Heart right ventricle (tissue), 16 donors: ENCODE measurements around the gene PLSCR1. TPM values are rescaled to one million over a fixed set of nuclear protein-coding genes. Genes with fewer than 3 reads are reported as not detected.

Source experiments
- ATAC-seq, 8 donors: fragments of 200-7000 bp; cut with Tn5 transposase; one replicate each; pipeline ENCODE4 v1.9.1; 2020; ENCODE audit warnings: mild to moderate bottlenecking in 8 of 8, moderate library complexity in 8 of 8, moderate number of reproducible peaks in 1 of 8
- DNase-seq, 2 donors: peaks; one replicate each; pipeline ENCODE4 v3.0.0-alpha.2; 2020
- H3K27ac ChIP-seq, 10 donors: fragments of 200-600 bp; sonication (generic) in 2 of 10; one replicate each; pipeline versions ENCODE4 v1.5.0 to v1.8.0; 2020 to 2022; ENCODE audit warnings: mild to moderate bottlenecking in 3 of 10
- H3K27me3 ChIP-seq, 7 donors: fragments of 200-600 bp; one replicate each; pipeline ENCODE4 v1.8.0; 2021 to 2022; ENCODE audit warnings: mild to moderate bottlenecking in 2 of 7
- H3K36me3 ChIP-seq, 9 donors: fragments of 200-600 bp; sonication (generic) in 1 of 9; one replicate each; pipeline versions ENCODE4 v1.5.0 to v1.8.0; 2020 to 2022; ENCODE audit warnings: mild to moderate bottlenecking in 2 of 9
- H3K4me1 ChIP-seq, 9 donors: fragments of 200-600 bp; sonication (generic) in 1 of 9; one replicate each; pipeline versions ENCODE4 v1.5.0 to v1.8.0; 2020 to 2022; ENCODE audit warnings: mild to moderate bottlenecking in 4 of 9
- H3K4me3 ChIP-seq, 10 donors: fragments of 200-600 bp; sonication (generic) in 2 of 10; one replicate each; pipeline versions ENCODE4 v1.5.0 to v1.8.0; 2020 to 2022; ENCODE audit warnings: mild to moderate bottlenecking in 7 of 10, moderate library complexity in 2 of 10
- H3K9me3 ChIP-seq, 11 donors: fragments of 200-600 bp in 10 of 11; sonication (generic) in 2 of 11; one replicate each; pipeline versions ENCODE4 v1.5.0 to v1.8.0; 2013 to 2022; ENCODE audit warnings: mild to moderate bottlenecking in 2 of 11, control low read depth in 1 of 11, moderate library complexity in 1 of 11
- WGBS, 2 donors: extraction: QIAGEN DNeasy Blood & Tissue Kit; methylation state at CpG; one replicate each; pipeline ENCODE4 v1.1.7; 2013; ENCODE audit warnings: inconsistent platforms in 1 of 2; 5-methylcytosine and 5-hydroxymethylcytosine counted together
- intact Hi-C, 10 donors: fragments of 100-400 bp; cut with DNase I; formaldehyde crosslinking; loops; one replicate each; pipeline versions ENCODE4 v1.11.1 to v1.14.2; 2022
- polyA plus RNA-seq, 2 donors: library from polyadenylated mRNA; stranded (reverse); fragments of 200-250 nt; gene quantifications; one replicate each; pipeline ENCODE4 v1.2.3, GENCODE V29; 2013
- total RNA-seq, 10 donors: library from RNA; stranded (reverse); fragmentation: NEBNext Ultra II Directional in 3 of 10; extraction: Animal tissue kit (Norgen Biotek cat#: 25700) in 3 of 10; gene quantifications; one replicate each; pipeline versions ENCODE4 v1.2.1 to v1.2.4, GENCODE V29; 2021 to 2023
- TF ChIP-seq, protein P1 (sequence below), 9 donors: fragments of 200-600 bp; sonication (generic) in 2 of 9; IDR thresholded peaks; one replicate each; pipeline versions ENCODE4 v1.5.0 to v1.8.0; 2021 to 2022; ENCODE audit warnings: antibody characterized with exemption in 9 of 9, mild to moderate bottlenecking in 5 of 9, moderate library complexity in 1 of 9
- donor health status: Arrhythmogenic right ventricular cardiomyopathy.
- donor health status: ischemic (EF 13 %, LVEDD 7.1; RV severe dilation, severe dysfunction).
- donor health status: healthy with polysubstance abuse.
- donor health status: DM: no; HTN: yes; CAD: no.
- donor health status: DM: no; HTN: no; CAD: no.
- donor health status: ischemic (EF 25% LVEDD 6.9; RV normal size, moderate dysfunction).
- donor health status: ischemic (EF 25% LVEDD 5.7; RV mildly dilated, moderate dysfunction).
- donor health status: healthy.
- donor health status: DM: yes; HTN: yes; CAD: no.
- donor health status: Ischemic cardiomyopathy.
- donor health status: ischemic (EF 35%, LVEDD 5.7; RV mildly dilated, moderate dysfunction).
- donor health status: nonischemic (EF 11% LVEDD 7.7; RV severe dilation, severe dysfunction).
- donor health status: DM: yes; HTN: yes; CAD: no.
- donor health status: PGD.
- donor health status: ischemic (EF 29% LVEDD 5.4; RV normal size, mild dysfunction).
- donor health status: nonischemic (EF 23%, LVEDD 6.1; RV moderate dilation, normal function).

PLSCR1 gene
- total and polyA plus RNA-seq, 12 donors: 11.7 to 72.6 (median 20.9) TPM

DNA sequence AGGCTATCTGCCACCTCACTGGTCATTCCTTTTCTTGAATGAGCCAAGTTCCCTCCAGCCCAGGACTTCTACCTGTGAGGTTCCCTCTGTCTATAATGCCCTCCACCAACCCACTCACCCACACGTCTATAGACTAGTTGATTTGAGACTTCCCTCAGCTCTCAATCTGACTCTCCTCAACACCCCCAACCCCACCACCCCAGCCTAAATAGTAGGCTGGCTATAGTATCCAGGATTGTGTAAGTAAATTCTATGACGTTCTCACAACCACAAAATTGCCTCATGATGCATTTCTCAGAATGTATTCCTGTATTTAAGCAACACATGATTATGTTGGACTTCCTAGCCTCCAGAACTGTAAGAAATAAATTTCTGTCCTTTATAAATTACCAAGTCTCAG, 2.2 kb downstream of the PLSCR1 start:
- Histone ChIP-seq H3K4me3 (peak overlapping the region in 9 of 10 donors; percentile 3 to 90 (median 77)), H3K9me3 (no peaks in the 10 kb centered on the region), H3K36me3 (peaks cover 0 to 26% (median 0%) of the 10 kb centered on the region in 9 donors), H3K27ac (peak overlapping the region in 7 of 10 donors; percentile 23 to 99 (median 99)), H3K4me1 (peaks cover 0 to 60% (median 40%) of the 10 kb centered on the region in 9 donors), H3K27me3 (no peaks in the 10 kb centered on the region)
- intact Hi-C loops: loop anchor here in 4 of 10 donors (2.0 to 10.0 kb wide), 4 partner anchors 35 to 377 kb away; partner anchors contain the start of genes PLOD2 (in 1 of the 4) and PLSCR2 (in 1 of the 4)
- TF ChIP-seq, protein P1, sequence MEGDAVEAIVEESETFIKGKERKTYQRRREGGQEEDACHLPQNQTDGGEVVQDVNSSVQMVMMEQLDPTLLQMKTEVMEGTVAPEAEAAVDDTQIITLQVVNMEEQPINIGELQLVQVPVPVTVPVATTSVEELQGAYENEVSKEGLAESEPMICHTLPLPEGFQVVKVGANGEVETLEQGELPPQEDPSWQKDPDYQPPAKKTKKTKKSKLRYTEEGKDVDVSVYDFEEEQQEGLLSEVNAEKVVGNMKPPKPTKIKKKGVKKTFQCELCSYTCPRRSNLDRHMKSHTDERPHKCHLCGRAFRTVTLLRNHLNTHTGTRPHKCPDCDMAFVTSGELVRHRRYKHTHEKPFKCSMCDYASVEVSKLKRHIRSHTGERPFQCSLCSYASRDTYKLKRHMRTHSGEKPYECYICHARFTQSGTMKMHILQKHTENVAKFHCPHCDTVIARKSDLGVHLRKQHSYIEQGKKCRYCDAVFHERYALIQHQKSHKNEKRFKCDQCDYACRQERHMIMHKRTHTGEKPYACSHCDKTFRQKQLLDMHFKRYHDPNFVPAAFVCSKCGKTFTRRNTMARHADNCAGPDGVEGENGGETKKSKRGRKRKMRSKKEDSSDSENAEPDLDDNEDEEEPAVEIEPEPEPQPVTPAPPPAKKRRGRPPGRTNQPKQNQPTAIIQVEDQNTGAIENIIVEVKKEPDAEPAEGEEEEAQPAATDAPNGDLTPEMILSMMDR (IDR thresholded peaks at IDR 0.05): no peak
- ATAC-seq (no peak), DNase-seq (no peak)
- 54 to 58% methylated on average over 2 of the region's 2 CpGs for WGBS, 2 donors

DNA sequence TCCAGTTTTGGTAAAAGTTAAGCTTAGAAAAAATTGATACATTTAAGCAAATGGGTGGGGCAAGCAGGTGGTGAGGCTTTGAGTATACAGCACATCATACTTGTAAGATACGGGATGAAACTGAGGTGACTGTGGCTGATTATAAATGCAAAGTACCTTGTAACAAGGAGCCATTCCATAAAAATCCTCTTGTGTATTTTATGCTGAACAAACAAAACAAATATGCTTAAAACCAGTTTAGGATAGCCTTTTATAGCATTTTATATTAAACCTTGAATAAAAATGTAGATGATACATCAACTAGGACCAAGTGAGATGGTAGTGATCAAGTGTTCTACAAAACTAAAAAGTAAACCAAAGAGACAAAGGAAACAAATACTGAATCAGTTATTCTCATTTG, 3.4 kb downstream of the PLSCR1 start:
- Histone ChIP-seq H3K27me3 (no peaks in the 10 kb centered on the region), H3K36me3 (peaks cover 0 to 30% (median 0%) of the 10 kb centered on the region in 9 donors), H3K27ac (peak overlapping the region in 6 of 10 donors; percentile 23 to 99 (median 99)), H3K4me1 (peaks cover 0 to 72% (median 51%) of the 10 kb centered on the region in 9 donors), H3K4me3 (peak overlapping the region in 5 of 10 donors; percentile 76 to 90 (median 84)), H3K9me3 (no peaks in the 10 kb centered on the region)
- DNase-seq (no peak), ATAC-seq (no peak)
- TF ChIP-seq, protein P1 (IDR thresholded peaks at IDR 0.05): no peak
- intact Hi-C loops: loop anchor here in 3 of 10 donors (5.0 to 10.0 kb wide), 3 partner anchors 34 to 376 kb away; partner anchors contain the start of genes PLOD2 (in 1 of the 3) and PLSCR2 (in 1 of the 3)
- 69 to 79% methylated on average over 1 of the region's 1 CpG for WGBS, 2 donors

DNA sequence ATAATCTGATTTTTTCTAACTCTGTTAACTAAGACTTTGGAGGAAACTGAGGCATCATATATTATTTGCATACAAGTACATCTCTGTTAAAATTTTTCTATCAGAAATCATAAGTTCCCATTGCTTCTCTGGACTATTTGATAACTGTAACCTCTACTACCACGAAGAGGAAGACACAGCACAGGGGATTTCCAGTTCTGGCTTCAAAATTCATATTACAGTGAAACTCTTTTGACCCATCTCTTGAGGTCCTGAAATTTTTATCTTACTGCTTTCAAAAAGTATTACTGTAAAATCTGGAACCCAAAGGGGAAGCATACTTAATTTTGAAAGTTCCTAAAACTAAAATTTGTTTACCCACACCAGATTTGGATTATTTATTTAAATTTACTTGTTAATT, 4.2 kb downstream of the PLSCR1 start:
- no peaks in the 10 kb centered on the region for H3K27me3 ChIP-seq
- peaks cover 0 to 73% (median 53%) of the 10 kb centered on the region in 9 donors for H3K4me1 ChIP-seq
- intact Hi-C loops: loop anchor here in 3 of 10 donors (5.0 to 10.0 kb wide), 3 partner anchors 33 to 375 kb away; partner anchors contain the start of genes PLOD2 (in 1 of the 3) and PLSCR2 (in 1 of the 3)
- DNase-seq (no peak), ATAC-seq (no peak)
- TF ChIP-seq, protein P1 (IDR thresholded peaks at IDR 0.05): no peak
- peaks cover 0 to 38% (median 0%) of the 10 kb centered on the region in 9 donors for H3K36me3 ChIP-seq
- peak overlapping the region in 7 of 10 donors; percentile 21 to 99 (median 99) for H3K27ac ChIP-seq
- no peaks in the 10 kb centered on the region for H3K9me3 ChIP-seq
- WGBS, 2 donors: 33 to 38% methylated on average over 1 of the region's 1 CpG
- H3K4me3 ChIP-seq: peak overlapping the region in 2 of 10 donors; percentile 79 to 87

DNA sequence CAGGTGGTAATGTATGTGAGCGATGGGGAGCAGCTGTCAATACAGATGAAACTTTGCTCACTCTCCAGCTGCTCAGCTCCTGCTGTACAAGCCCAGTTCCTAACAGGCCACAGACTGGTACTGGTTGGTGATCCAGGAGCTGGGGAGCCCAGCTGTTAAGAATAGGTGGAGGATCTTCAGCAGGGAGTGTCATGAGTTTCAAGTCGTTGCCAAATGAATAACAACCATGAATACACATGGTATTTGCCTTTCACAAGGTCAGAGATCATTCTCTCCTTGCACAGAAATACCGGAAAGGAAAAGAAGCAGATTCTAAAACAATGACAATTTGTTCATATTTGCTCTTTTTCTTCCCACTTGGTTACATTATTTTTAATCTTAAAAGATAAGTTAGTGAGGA, 5.1 kb downstream of the PLSCR1 start:
- Histone ChIP-seq H3K9me3 (no peaks in the 10 kb centered on the region), H3K4me3 (no peak overlapping the region), H3K27ac (peak overlapping the region in 4 of 10 donors; percentile 43 to 99 (median 98)), H3K4me1 (peaks cover 0 to 77% (median 50%) of the 10 kb centered on the region in 9 donors), H3K27me3 (no peaks in the 10 kb centered on the region), H3K36me3 (peaks cover 0 to 45% (median 0%) of the 10 kb centered on the region in 9 donors)
- no peak for ATAC-seq
- intact Hi-C loops: no loop called here
- 45 to 54% methylated on average over 3 of the region's 3 CpGs for WGBS, 2 donors
- DNase-seq: no peak
- TF ChIP-seq, protein P1 (IDR thresholded peaks at IDR 0.05): no peak
